NCI-H2227 treated with DMSO at 0.1 percent for 48 hours (cell line): ENCODE results near the gene CD83.

ENCODE experiments used
- DNase-seq: peaks from one replicate; lab custom pipeline; 2025; lab: John Stamatoyannopoulos, UW

The CD83 gene

GRCh38 chr6:14091339-14091978 lies 26.1 kb upstream of the CD83 start:
- DNase-seq, result no peak

GRCh38 chr6:14092316-14092715 lies 25.3 kb upstream of the CD83 start:
- DNase-seq, result no peak

GRCh38 chr6:14092838-14093789 lies 24.5 kb upstream of the CD83 start:
- no peak for DNase-seq

- no peak for DNase-seq
Observed at GRCh38 chr6:14094721-14095120, 22.9 kb upstream of the CD83 start.

- DNase-seq, result no peak
Observed at GRCh38 chr6:14095437-14095836, 22.1 kb upstream of the CD83 start.

GRCh38 chr6:14100138-14100537 lies 17.4 kb upstream of the CD83 start:
- DNase-seq, result no peak

GRCh38 chr6:14100966-14101365 lies 16.6 kb upstream of the CD83 start:
- no peak for DNase-seq

GRCh38 chr6:14102383-14102782 lies 15.2 kb upstream of the CD83 start:
- DNase-seq, result no peak

- DNase-seq, result no peak
Observed at GRCh38 chr6:14105547-14105946, 12.0 kb upstream of the CD83 start.

GRCh38 chr6:14107000-14107399 lies 10.6 kb upstream of the CD83 start:
- no peak for DNase-seq

GRCh38 chr6:14107711-14108494 lies 9.7 kb upstream of the CD83 start:
- DNase-seq, result no peak

GRCh38 chr6:14108571-14109410 lies 8.8 kb upstream of the CD83 start:
- DNase-seq, result no peak

GRCh38 chr6:14109411-14109826 lies 8.2 kb upstream of the CD83 start:
- no peak for DNase-seq

- DNase-seq, result no peak
Observed at GRCh38 chr6:14110001-14110818, 7.4 kb upstream of the CD83 start.

GRCh38 chr6:14113976-14114375 lies 3.6 kb upstream of the CD83 start:
- DNase-seq, result no peak

GRCh38 chr6:14118091-14118439 lies 493 bp downstream of the CD83 start:
- DNase-seq, result no peak

- DNase-seq, result no peak
Observed at GRCh38 chr6:14118446-14118845, 874 bp downstream of the CD83 start.

GRCh38 chr6:14119784-14120183 lies 2.2 kb downstream of the CD83 start:
- DNase-seq, result no peak

GRCh38 chr6:14120546-14120945 lies 3.0 kb downstream of the CD83 start:
- DNase-seq, result no peak

GRCh38 chr6:14121936-14122344 lies 4.4 kb downstream of the CD83 start:
- DNase-seq, result no peak
